Tibial nerve (tissue), 4 donors: ENCODE results near the gene LBP. TPM values are rescaled to one million over a fixed set of nuclear protein-coding genes. Genes with fewer than 3 reads are reported as not detected.

Experiments used
- DNase-seq, 2 donors: peaks; one replicate each; pipeline ENCODE4 v3.0.0-alpha.2; 2019; ENCODE audit warnings: low spot score in 2 of 2
- H3K27ac ChIP-seq, 4 donors: fragments of 200-600 bp; sonication (generic) in 3 of 4; one replicate each; pipeline ENCODE4 v1.5.1; 2017 to 2019; ENCODE audit warnings: mild to moderate bottlenecking in 1 of 4
- H3K27me3 ChIP-seq, 2 donors: fragments of 200-600 bp; sonication (generic) in 1 of 2; one replicate each; pipeline versions ENCODE4 v1.5.1 to v1.6.0; 2017 to 2019
- H3K36me3 ChIP-seq, 3 donors: fragments of 200-600 bp; sonication (generic); one replicate each; pipeline ENCODE4 v1.5.1; 2018 to 2019
- H3K4me1 ChIP-seq, 4 donors: fragments of 200-600 bp; sonication (generic) in 3 of 4; one replicate each; pipeline ENCODE4 v1.5.1; 2017 to 2019
- H3K4me3 ChIP-seq, 4 donors: fragments of 200-600 bp; sonication (generic) in 3 of 4; one replicate each; pipeline ENCODE4 v1.5.1; 2017 to 2019; ENCODE audit warnings: mild to moderate bottlenecking in 1 of 4, moderate library complexity in 1 of 4
- H3K9me3 ChIP-seq, 4 donors: fragments of 200-600 bp; sonication (generic) in 3 of 4; one replicate each; pipeline ENCODE4 v1.5.1; 2017 to 2019
- EP300 ChIP-seq, 2 donors: sonication (generic); formaldehyde crosslinking; IDR thresholded peaks; one replicate each; pipeline ENCODE4 v1.6.1; 2017; ENCODE audit warnings: antibody characterized with exemption in 2 of 2, mild to moderate bottlenecking in 1 of 2
- POLR2A ChIP-seq, 2 donors: fragments of 450-650 bp; IDR thresholded peaks; one replicate each; pipeline ENCODE4 v1.6.1; 2017; ENCODE audit warnings: antibody characterized with exemption in 2 of 2, mild to moderate bottlenecking in 2 of 2, moderate library complexity in 2 of 2
- WGBS, 2 donors: methylation state at CpG; one replicate each; pipeline ENCODE4 v1.1.5; 2018; 5-methylcytosine and 5-hydroxymethylcytosine counted together
- total RNA-seq, 4 donors: library from RNA; depleted of rRNA; stranded (reverse); fragments of >200 nt; gene quantifications; one replicate each; pipeline ENCODE4 v1.1.0, GENCODE V29; 2016
- TF ChIP-seq, protein P1 (sequence below), 5 experiments: fragments of 200-600 bp in 3 of 5; fragments of 450-650 bp in 2 of 5; sonication (generic) in 3 of 5; IDR thresholded peaks; one replicate each; pipeline ENCODE4 v1.5.1; 2016 to 2019; ENCODE audit warnings: antibody characterized with exemption in 5 of 5, mild to moderate bottlenecking in 3 of 5, moderate library complexity in 2 of 5

The LBP gene
- total RNA-seq, 4 donors from 2014 or later, result 2.2 to 30.0 TPM; not detected in 2

- H3K4me3 ChIP-seq, result no peak overlapping the region
- no peaks in the 10 kb centered on the region for H3K36me3 ChIP-seq
- H3K27ac ChIP-seq, result no peak overlapping the region
- no peak for DNase-seq
- H3K4me1 ChIP-seq, result peaks cover 0 to 41% (median 6%) of the 10 kb centered on the region in 4 donors
- no peaks in the 10 kb centered on the region for H3K9me3 ChIP-seq
- TF ChIP-seq POLR2A (IDR thresholded peaks at IDR 0.05) (no peak), EP300 (IDR thresholded peaks at IDR 0.05) (no peak)
- TF ChIP-seq, protein P1, sequence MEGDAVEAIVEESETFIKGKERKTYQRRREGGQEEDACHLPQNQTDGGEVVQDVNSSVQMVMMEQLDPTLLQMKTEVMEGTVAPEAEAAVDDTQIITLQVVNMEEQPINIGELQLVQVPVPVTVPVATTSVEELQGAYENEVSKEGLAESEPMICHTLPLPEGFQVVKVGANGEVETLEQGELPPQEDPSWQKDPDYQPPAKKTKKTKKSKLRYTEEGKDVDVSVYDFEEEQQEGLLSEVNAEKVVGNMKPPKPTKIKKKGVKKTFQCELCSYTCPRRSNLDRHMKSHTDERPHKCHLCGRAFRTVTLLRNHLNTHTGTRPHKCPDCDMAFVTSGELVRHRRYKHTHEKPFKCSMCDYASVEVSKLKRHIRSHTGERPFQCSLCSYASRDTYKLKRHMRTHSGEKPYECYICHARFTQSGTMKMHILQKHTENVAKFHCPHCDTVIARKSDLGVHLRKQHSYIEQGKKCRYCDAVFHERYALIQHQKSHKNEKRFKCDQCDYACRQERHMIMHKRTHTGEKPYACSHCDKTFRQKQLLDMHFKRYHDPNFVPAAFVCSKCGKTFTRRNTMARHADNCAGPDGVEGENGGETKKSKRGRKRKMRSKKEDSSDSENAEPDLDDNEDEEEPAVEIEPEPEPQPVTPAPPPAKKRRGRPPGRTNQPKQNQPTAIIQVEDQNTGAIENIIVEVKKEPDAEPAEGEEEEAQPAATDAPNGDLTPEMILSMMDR (IDR thresholded peaks at IDR 0.05), result no peak
- H3K27me3 ChIP-seq, result no peaks in the 10 kb centered on the region
- 37 to 48% methylated on average over 7 of the region's 7 CpGs for WGBS, 2 donors
Measured at GRCh38 chr20:38353316-38353715, 7.0 kb downstream of the LBP start.

DNA sequence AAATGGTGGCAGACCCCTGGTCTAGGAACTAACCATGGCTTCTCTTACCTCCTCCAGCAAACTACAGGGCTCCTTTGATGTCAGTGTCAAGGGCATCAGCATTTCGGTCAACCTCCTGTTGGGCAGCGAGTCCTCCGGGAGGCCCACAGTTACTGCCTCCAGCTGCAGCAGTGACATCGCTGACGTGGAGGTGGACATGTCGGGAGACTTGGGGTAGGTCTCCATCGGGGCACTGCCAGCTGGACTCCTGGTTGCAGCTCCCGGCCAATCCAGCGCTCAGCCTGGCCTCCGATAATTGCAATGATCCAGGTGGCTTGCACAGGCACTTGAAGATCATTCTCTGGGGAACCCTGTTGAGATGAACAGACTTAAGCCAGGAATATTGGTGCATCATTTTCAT, 7.9 kb downstream of the LBP start:
- H3K9me3 ChIP-seq, result no peaks in the 10 kb centered on the region
- no peak for DNase-seq
- 91 to 92% methylated on average over 10 of the region's 10 CpGs for WGBS, 2 donors
- H3K36me3 ChIP-seq, result no peaks in the 10 kb centered on the region
- peaks cover 0 to 41% (median 6%) of the 10 kb centered on the region in 4 donors for H3K4me1 ChIP-seq
- no peak overlapping the region for H3K27ac ChIP-seq
- TF ChIP-seq, protein P1 (IDR thresholded peaks at IDR 0.05), result no peak
- no peak for TF ChIP-seq POLR2A (IDR thresholded peaks at IDR 0.05)
- no peak for TF ChIP-seq EP300 (IDR thresholded peaks at IDR 0.05)
- no peaks in the 10 kb centered on the region for H3K27me3 ChIP-seq
- no peak overlapping the region for H3K4me3 ChIP-seq

GRCh38 chr20:38355161-38356012, 9.1 kb downstream of the LBP start:
- DNase-seq, result no peak
- no peaks in the 10 kb centered on the region for H3K9me3 ChIP-seq
- H3K36me3 ChIP-seq, result no peaks in the 10 kb centered on the region
- 75 to 81% methylated on average over 18 of the region's 18 CpGs for WGBS, 2 donors
- H3K4me1 ChIP-seq, result peaks cover 0 to 36% (median 6%) of the 10 kb centered on the region in 4 donors
- H3K27me3 ChIP-seq, result no peaks in the 10 kb centered on the region
- H3K27ac ChIP-seq, result no peak overlapping the region
- H3K4me3 ChIP-seq, result no peak overlapping the region
- TF ChIP-seq, protein P1 (IDR thresholded peaks at IDR 0.05), result no peak
- TF ChIP-seq EP300 (IDR thresholded peaks at IDR 0.05) (no peak), POLR2A (IDR thresholded peaks at IDR 0.05) (no peak)

GRCh38 chr20:38357653-38358207, 11.4 kb downstream of the LBP start:
- 88 to 90% methylated on average over 7 of the region's 7 CpGs for WGBS, 2 donors
- no peak for TF ChIP-seq POLR2A (IDR thresholded peaks at IDR 0.05)
- no peak for TF ChIP-seq EP300 (IDR thresholded peaks at IDR 0.05)
- TF ChIP-seq, protein P1 (IDR thresholded peaks at IDR 0.05), result no peak

DNA sequence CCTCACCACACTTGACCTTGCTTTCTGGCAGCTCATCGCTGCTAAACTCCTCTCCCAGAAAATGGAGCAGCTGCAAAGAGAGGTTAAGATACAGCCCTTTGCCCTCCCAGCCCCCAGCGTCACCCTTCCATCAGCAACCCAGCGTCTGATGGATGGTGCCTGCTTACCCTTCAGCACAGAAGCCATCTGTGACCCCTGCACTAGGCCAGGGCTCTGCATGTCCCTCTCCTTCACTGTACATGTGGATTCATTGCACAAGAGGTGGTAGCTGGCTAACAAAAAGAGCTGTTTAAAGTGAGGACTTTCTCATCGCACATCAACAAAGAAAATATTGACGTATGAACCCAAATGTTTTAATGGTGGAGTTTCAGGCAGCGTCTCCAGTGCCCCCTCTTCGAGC, 12.3 kb downstream of the LBP start:
- H3K4me3 ChIP-seq, result no peak overlapping the region
- no peaks in the 10 kb centered on the region for H3K36me3 ChIP-seq
- no peaks in the 10 kb centered on the region for H3K27me3 ChIP-seq
- WGBS, 2 donors, result 68 to 72% methylated on average over 7 of the region's 7 CpGs
- no peak for DNase-seq
- H3K4me1 ChIP-seq, result peaks cover 0 to 23% (median 2%) of the 10 kb centered on the region in 4 donors
- TF ChIP-seq POLR2A (IDR thresholded peaks at IDR 0.05) (no peak), EP300 (IDR thresholded peaks at IDR 0.05) (no peak)
- TF ChIP-seq, protein P1 (IDR thresholded peaks at IDR 0.05), result no peak
- H3K27ac ChIP-seq, result no peak overlapping the region
- H3K9me3 ChIP-seq, result no peaks in the 10 kb centered on the region

More at GRCh38 chr20:38357653-38358207, 11.4 kb downstream of the LBP start:
- H3K4me1 ChIP-seq, result peaks cover 0 to 23% (median 2%) of the 10 kb centered on the region in 4 donors
- H3K27ac ChIP-seq, result no peak overlapping the region
- H3K36me3 ChIP-seq, result no peaks in the 10 kb centered on the region
- DNase-seq, result no peak
- H3K9me3 ChIP-seq, result no peaks in the 10 kb centered on the region
- no peaks in the 10 kb centered on the region for H3K27me3 ChIP-seq
- H3K4me3 ChIP-seq, result no peak overlapping the region
